HG02840 (cell line): ENCODE data around the gene SRRM5.

Source experiments
- ATAC-seq: cut with Tn5 transposase; IDR thresholded peaks from one replicate; pipeline ENCODE4 v1.9.1; 2021; ENCODE audit warnings: mild to moderate bottlenecking, moderate library complexity, moderate number of reproducible peaks; ENCODE audit not compliant: unreplicated experiment, low FRiP score

SRRM5 gene

DNA sequence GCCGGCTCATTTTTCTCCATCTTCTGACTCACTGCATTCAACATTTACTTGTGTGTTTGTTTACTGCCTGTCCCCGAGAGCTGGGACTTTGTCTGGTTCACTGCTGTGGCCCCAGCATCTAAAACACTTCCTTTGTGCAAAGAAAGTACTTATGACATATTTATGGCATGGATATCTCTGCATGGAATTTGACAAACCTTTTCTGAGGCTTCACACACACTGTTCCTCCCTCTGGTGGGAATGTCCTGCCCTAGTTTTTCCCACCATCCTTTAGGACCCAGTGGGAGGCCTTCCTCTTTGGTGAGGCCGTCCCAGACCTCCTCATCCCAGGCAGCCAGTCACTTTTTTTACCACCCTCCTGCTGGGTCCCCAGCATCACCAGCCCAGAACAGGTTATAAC lies 1.4 kb upstream of the SRRM5 start:
- no peak for ATAC-seq

DNA sequence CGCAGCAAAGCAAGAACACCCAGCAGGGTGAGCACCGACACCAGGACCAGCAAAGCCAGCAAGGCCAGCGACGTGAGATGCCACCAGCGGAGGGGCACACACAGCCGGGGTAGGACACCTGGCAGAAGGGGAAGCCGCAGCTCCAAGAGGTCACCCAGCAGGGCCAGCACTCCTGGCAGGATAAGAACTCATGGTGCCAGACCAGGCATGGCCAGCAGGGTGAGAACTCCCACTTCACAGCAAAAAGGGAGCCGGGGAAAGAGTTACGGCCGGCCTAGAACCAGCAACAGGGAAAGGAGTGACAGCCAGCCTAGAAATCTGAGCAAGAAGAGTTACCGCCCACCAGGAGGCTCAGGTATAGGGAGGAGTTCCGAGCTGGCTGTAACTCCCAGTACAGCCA lies 486 bp downstream of the SRRM5 start:
- no peak for ATAC-seq

DNA sequence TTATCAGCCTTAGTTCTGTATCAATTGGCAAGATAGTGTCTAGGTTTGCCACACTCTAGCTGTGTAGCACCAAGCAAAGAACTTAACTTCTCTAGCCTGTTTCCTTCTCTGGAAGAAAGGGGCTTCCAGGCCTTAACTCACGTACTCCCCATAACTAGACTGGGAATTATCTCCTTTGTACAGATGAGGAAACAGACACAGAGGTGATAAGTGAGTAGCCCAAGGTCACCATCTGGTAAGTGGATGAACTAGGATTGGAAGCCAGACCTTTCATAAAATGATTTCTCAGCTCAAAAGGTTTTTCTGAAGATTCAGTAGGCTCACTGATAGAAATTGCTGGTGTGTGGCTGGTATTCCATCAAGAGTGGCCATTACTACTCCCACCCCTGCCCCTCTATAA lies 4.4 kb downstream of the SRRM5 start:
- no peak for ATAC-seq

DNA sequence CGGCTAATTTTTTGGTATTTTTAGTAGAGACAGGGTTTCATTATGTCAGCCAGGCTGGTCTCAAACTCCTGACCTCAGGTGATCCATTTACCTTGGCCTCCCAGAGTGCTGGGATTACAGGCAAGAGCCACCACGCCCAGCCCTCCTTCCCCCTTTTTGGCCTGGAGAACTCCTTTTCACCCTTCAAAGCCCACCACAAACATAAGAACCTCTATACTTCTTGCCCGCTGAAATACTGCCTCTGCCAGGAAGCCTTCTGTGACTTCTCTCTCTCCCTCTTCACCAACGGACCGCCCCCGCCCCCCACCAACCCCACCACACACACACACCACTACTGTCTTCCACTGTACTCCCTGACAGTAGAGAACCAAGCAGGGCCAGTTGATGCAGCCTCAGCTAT lies 5.1 kb downstream of the SRRM5 start:
- no peak for ATAC-seq

DNA sequence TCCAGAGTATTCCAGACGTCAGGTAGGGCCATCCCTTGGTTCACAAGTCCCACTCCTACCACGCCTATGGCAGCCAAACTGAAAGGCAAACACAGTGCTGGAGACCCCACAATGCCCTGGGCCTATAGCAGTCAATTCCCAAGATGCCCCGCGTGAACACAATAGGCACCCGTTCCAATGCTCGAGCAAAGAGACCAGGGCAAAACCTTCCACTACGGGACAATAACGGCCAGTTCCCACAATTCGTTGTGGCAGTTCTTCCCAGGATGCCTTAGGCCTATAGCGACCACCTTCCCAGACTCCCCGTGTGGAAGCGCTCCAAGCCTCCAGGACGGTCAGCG lies 7.0 kb downstream of the SRRM5 start:
- no peak for ATAC-seq

DNA sequence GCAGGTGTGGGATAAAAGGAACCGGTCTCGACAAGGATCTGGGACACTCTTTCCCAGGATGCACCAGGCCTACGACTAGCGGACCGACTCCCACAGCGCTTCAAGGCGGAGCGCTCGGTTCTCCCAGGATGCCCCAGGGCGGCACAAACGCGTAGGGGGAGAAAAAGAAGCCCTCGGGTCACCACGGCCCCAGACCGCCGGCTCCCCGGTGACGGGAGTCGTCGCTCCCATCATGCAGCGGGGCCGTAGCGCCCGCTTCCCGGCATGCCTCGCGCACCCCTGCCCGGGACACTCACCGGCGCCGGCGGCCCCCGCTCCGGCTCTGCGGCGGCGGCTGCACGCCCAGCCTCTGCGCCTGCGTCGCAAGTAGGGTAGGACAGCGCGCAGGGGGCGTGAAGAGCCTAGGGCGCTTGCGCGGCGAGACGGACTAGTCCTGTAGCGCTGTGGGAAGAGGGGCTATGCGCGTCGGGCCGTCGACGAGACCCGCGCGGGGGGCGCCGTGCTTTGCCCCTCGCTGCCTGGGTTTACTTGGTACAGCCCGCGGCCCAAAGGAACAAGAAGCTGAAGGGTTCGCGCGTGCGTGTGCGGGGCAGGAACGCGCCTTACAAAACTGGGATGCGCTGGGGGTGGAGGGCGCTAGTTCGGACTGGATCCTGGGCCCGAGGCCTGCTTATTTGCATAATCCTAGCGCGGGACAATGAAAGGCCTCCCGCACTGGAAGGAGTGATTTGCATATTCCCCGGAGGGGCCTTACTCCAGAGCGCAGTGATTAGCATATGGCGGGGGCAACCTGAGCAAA lies 7.6 kb downstream of the SRRM5 start, which contains the start of gene ZNF428:
ZNF428 (minus strand) TSS at position 368 of the 799 bp plus-strand sequence. CDS start 5,325 bp downstream, outside the sequence.
- peak; percentile 77 for ATAC-seq

DNA sequence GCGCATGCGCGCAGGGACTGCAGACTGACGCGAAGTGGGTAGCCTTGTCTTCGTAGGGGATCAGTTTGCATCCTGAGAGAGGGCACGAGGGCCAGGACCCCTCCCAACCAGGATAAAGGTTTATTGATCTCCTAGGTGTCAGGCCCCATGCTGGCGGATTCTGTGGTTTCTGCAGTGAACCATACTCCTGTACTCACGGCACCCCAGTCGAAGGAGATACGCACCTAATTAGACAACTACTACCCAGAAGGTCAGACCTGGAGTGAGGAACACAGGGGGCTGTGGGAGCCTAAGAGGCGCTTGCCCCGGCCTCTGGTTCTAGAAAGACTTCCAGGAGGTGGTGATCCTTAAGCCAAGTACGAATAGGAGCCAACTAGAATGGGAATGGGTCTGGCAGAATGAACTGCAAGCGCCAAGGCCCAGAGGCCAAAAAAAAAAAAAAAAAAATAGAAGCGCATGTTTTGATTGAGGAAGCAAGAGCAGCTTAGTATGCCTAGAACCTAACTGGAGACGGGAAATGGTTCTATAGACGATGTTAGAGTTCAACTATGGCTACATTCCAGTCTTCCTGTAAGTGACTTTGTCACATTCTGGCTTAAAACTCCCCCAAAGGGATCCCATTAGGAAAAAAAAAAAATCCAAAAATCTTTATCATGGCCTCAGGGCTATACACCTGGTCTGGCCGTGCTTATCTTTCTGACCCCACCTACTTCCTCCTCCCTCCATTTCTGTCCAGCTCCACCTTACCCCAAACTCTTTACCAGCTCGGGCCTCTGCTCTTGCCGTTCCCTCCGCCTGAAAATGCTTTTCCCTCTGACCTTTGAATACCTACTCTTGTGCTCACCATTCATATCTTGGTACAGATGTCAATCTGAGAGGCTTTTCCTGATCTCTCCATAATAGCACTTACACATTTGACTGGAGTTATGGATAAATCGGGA lies 8.4 kb downstream of the SRRM5 start:
- no peak for ATAC-seq

DNA sequence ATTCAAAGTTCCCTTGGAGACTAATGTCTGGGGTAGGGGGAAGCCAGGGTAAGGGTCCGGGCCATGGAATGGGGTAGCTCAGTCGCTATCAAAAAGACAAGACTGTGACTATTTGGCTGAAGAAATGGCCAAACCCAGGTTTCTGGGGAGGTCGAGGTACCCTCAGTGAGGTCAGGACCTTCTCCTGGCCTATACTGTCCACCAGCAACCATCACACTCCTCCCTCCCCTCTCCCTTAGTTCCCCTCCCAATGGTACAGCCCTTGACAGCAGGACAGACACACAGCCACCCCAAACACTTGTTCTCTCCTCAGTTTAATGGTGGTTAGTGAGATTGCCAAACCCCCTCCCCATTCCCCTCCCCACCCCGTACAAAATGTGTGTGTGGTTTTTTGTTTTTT lies 10.2 kb downstream of the SRRM5 start:
- no peak for ATAC-seq

DNA sequence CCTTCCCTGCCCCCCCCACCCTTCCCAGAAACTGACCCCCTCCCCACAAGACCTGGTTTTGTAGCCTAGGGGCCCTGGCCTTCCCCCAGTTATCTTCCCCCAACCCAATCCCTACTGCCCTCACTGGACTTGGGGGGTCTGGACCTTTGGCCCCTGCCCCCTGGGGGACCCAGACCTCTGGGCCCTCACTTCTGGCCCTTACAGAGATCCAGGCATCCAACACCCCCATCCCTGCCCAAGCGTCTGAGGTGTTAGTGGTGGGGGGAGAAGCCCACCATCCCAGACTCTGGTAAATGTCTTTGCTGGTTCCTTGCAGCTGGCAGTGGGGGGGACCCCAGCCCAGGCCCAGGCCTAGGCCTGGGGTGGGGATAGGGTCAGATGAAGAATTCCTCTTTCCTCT lies 11.1 kb downstream of the SRRM5 start:
- no peak for ATAC-seq

DNA sequence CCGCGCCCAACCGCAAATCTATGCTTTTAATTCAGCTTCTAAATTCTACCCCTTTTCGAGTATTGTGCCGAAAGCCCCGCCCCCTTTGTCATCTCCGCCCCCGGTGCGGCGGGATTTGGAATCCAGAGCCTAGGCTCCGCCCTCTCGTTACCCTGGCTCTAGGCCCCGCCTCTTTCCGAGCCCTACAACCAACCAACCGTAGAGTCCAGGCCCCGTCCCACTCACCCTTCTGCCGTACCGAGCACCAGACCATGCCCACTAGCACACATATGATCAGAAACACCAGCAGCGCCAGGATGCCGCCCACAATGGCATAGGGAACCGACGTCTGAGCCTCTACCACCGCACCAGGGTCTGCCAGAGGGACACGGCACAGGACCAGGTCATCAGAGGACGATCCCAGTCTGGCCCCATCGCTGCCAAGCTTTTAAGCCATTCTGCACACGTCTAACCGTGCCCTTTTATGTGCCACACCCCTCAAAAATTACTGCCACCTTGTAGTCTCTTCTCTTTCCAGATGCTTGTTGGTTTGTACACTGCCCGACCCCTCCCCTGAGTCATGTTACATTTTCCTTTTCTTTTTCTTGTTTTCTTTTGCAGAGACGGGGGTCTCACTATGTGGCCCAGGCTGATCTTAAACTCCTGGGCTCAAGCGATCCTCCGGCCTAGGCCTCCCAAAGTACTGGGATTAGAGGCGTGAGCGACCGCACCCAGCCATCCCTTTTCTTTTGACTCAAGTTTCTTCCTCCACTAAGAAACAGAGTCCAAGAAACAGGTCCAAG lies 12.2 kb downstream of the SRRM5 start:
- ATAC-seq: no peak

DNA sequence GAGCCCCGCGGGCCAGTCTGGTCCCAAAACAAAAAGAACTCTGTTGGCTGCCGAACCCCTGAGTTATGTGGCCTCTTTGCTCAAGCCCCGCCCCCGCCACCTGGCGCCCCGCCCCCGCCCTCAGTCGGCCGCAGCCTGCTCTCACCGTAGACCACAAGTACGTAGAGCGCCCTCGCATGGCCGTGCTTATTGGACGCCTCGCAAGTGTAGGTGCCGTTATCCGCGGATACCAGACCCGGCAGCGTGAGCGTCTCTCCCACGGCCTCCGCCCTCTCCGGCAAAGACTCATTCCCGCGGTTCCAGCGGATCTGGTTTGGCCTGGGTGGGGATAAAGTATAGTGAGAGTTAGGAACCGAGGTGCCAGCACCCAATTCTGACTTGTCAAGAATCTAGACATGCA lies 13.0 kb downstream of the SRRM5 start:
- no peak for ATAC-seq

DNA sequence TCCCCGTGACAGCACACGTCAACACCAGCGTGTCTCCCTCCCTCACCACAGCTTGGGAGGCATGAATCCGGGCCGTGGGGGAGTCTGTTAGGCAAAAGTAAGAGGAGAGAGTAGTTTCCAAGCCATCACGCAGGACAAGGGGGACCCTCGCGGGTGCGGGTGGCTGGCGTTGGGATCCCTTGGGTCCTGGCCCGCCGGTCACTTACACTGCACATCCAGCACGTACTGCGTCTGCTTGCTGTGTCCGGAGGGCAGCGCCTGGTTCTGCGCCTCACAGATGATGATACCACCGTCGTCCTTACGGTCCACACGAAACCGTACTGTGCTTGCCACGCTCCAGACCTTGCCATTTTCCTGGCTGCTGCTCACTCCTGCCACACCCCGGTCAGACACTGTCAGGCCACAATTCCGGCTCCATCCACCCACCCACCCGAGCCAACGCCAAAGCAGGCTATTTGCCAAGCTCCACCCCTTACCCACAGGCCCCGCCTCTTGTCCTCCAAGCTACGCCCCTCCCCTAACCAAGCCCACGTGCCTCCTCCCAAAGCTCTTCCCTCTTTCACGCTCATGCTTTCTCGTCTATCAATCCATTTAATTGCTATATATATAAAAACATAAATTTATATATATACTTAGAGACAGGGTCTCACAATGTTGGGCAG lies 14.2 kb downstream of the SRRM5 start:
- no peak for ATAC-seq

DNA sequence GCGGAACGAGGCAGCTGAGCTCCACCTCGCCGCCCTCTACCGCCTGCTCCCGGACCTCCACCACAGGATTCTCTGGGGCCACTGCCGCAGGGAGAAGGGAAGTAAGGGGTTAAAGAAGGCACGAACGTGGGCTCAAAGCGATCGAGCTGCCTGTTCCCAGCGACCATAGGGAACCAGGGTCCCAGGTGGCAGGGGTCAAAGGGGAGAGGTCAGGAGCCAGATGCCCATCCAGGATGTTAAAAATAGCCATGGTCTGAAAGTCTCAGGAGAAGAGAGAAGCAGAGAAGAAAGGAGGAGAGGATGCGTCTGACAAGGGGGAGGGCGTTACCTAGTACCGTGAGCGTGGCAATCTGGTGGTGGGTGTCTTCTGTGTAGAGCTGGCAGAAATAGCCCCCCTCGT lies 14.9 kb downstream of the SRRM5 start:
- ATAC-seq: no peak

DNA sequence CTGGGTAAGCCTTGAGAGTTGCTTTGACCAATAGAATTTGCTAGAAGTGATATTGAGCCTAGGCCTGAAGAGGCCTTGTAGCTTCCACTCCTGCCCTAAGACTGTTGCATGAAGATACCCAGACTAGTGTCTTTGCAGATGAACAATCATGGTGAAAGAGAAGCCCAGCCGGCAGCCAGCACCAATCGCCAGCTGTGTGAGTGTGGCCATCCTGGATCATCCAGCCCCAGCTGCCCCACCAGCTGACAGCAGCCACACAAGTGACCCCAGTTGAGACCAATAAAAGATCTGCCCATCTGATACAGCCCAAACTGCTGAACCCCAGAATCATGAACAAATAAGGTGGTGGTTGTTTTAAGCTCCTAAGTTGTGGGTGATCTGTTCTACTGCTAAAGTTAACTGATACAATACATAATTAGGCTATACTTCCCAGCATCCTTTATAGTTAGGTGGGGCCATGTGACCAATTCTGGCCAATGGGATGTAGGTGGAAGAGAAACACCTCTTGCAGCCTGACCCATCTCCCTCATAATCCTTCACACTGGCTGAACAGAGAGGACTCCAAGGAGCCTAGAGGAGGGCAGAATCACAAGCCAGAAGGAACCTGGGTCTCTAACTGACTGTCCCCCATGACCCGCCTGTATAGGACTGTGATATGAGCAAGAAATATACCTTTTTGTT lies 16.9 kb downstream of the SRRM5 start:
- no peak for ATAC-seq

DNA sequence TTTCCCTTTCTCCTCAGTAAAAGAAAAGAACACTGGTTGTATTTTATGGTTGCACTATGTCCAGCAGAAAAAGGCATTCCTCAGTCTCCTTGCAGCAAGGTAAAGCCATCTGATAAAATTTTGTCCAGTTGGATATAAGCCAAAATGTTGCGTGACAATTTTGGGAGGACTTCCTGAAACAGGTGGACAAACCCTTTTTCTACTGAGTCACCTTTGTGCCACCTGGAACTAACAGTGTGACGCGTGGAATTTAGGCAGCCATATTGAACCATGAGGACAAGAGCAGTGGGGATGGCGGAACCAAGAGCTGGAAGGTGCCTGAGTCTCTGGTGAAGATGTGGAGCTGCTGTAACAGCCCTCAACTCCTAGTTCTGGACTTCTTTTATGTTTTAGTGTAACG lies 19.6 kb downstream of the SRRM5 start:
- ATAC-seq: no peak

DNA sequence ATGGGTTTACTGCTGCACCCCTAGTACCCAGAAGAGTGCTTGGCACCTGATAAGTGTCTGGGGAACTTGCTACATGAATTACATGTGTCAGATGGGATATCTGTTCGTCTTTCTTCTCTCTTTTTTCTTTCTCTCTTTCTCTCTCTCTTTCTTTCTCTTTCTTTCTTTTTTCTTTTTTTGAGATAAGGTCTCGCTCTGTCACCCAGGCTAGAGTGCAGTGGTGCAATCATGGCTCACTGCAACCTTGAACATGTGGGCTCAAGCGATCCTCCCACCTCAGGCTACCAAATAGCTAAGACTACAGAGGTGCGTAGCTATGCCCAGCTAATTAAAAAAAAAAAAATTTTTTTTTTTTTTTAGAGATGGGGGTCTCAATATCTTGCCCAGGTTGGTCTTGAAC lies 21.6 kb downstream of the SRRM5 start:
- no peak for ATAC-seq

DNA sequence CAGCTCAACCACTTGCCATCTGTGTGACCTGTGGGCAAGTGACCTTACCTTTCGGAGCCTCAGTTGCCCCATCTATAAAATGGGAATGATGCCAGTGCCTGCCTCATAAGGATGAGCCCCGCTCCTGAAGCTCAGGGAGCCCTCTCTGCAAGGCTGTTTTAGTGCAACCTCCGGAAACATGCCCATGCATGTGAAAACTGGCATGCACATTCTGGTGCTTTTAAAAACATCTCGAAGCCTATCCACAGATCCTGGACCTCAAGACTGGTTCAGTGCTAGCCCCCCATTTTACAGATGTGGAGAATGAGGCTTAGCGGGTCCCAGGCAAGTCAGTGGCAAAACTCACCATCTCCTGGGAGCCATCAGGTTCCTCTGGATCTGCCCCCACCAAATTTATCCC lies 22.2 kb downstream of the SRRM5 start:
- ATAC-seq: no peak

DNA sequence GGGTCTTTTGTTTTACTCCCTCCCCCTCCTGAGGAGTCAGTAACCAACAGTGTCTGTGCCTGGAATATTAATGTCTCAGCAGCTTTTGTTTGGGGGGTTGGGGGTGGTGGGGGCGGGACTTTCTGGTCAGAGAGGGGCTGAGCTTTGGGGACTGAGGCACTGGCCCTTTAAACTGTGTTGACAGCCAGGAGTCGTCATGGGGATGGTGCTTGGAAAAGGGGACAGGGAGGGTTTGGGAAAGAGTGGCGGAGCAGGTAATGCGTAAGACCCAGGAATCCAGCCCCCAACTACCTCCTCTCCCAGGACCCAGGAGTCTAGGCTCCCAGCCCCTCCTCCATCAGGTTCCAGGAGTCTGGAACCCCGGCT lies 22.6 kb downstream of the SRRM5 start:
- no peak for ATAC-seq

DNA sequence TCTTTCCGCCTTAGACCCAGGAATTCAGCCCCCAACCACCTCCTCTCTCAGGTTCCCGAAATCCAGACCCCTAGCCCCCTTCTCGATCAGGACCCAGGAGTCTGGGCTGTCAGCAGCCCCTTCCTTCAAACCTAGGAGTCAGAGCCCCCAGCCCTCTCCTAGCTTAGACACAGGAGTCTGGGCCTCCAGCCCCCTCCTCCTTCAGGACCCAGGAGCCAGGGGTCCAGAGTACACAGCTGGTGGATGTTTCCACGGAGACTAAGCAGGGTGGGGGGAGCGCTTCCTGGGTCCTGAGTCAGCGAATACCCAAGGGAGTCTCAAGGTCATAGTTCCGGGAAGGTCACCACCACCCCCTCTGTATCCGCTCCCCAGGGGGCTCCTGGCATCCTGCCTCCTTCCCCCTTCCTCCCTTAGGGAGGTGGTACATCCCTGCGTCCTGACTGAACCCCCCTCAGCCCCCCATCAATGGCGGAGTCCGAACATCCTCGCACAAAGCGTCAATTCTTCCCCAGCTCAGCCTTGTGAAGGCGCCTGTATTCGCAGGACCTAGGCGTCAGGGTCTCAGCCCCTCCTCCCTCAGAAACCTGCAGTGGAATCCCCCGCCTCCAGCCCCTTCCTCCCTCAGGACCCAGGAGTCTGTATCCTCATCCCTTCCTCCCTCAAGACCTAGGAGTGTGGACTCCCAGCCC lies 23.1 kb downstream of the SRRM5 start:
- no peak for ATAC-seq
